GM12878 (cell line): Measurements from ENCODE around the gene DYRK1B. TPM values are rescaled to one million over a fixed set of nuclear protein-coding genes. Genes with fewer than 3 reads are reported as not detected.

Experiments used
- ATAC-seq: fragments of 200-7000 bp; cut with Tn5 transposase; 3 replicates; pipeline ENCODE4 v1.9.1; 2020; ENCODE audit warnings: mild to moderate bottlenecking, moderate library complexity
- BruUV-seq: library from RNA; stranded (reverse); fragments of 400-500 nt; replicated peaks from 2 replicates; lab custom pipeline; 2021; lab: Mats Ljungman, UMichigan
- CTCF ChIA-PET: fragments of 300-600 bp; sonication (Branson Sonifier 250); formaldehyde crosslinking; extraction: SDS; loops from one replicate; lab custom pipeline; 2021; ENCODE audit warnings: inconsistent platforms; lab: Yijun Ruan, JAX
- POLR2A ChIA-PET: fragments of 350-600 bp; formaldehyde crosslinking; extraction: SDS; loops from one replicate; lab custom pipeline; 2021; ENCODE audit warnings: inconsistent platforms; lab: Charles Lee
- RAD21 ChIA-PET: fragments of 300-600 bp; sonication (Branson Sonifier 250); formaldehyde crosslinking; loops from one replicate; lab custom pipeline; 2023; ENCODE audit warnings: antibody characterized with exemption; ENCODE audit not compliant: unreplicated experiment; lab: Charles Lee
- SMC1A ChIA-PET: fragments of 300-600 bp; sonication (Branson Sonifier 250); formaldehyde crosslinking; loops from one replicate; lab custom pipeline; 2023; ENCODE audit not compliant: unreplicated experiment, uncharacterized antibody; lab: Charles Lee
- DNase-seq: peaks from one replicate; pipeline ENCODE4 v3.0.0-alpha.2; 2011; ENCODE audit warnings: low read depth, low spot score
- FAIRE-seq: peaks from 3 replicates; lab custom pipeline; 2011; peaks lifted over from hg19 to GRCh38; lab: Jason Lieb, UNC
- H2AFZ ChIP-seq: 2 replicates; pipeline ENCODE4 v1.6.0; 2011; ENCODE audit warnings: low read depth, low read length, control low read depth; ENCODE audit not compliant: control insufficient read depth
- H3K27ac ChIP-seq: 2 replicates; pipeline ENCODE4 v1.5.1; 2011; ENCODE audit warnings: control low read depth; ENCODE audit not compliant: control insufficient read depth, insufficient read depth
- H3K27me3 ChIP-seq, 2 experiments: replicated peaks in 1 of 2; 2 replicates each; pipeline versions ENCODE4 v1.6.0 to v1.6.1; 2011; ENCODE audit warnings: low read length in 1 of 2; ENCODE audit not compliant: control insufficient read depth in 2 of 2, insufficient read depth in 2 of 2
- H3K36me3 ChIP-seq, 2 experiments: 2 replicates each; pipeline ENCODE4 v1.5.1; 2011; ENCODE audit warnings: low read length in 1 of 2; ENCODE audit not compliant: control insufficient read depth in 2 of 2, insufficient read depth in 2 of 2
- H3K4me1 ChIP-seq: 2 replicates; pipeline ENCODE4 v1.6.1; 2011; ENCODE audit warnings: mild to moderate bottlenecking, low read length, moderate library complexity, mixed read lengths; ENCODE audit not compliant: control insufficient read depth, insufficient read depth
- H3K4me2 ChIP-seq: 2 replicates; pipeline ENCODE4 v1.6.0; 2011; ENCODE audit warnings: control low read depth; ENCODE audit not compliant: control insufficient read depth, insufficient read depth
- H3K4me3 ChIP-seq: fragments of 200-600 bp; sonication (generic); 2 replicates; pipeline ENCODE4 v1.5.1; 2016
- H3K79me2 ChIP-seq: 2 replicates; pipeline ENCODE4 v1.6.0; 2011; ENCODE audit warnings: low read length; ENCODE audit not compliant: control insufficient read depth, insufficient read depth
- H3K9ac ChIP-seq: 2 replicates; pipeline ENCODE4 v1.8.0; 2011; ENCODE audit warnings: low read length, control low read depth, mixed read lengths; ENCODE audit not compliant: control insufficient read depth, insufficient read depth
- H3K9me3 ChIP-seq: replicated peaks from 3 replicates; pipeline ENCODE4 v1.5.1; 2011; ENCODE audit warnings: mild to moderate bottlenecking, low read length; ENCODE audit not compliant: control insufficient read depth, insufficient read depth
- H4K20me1 ChIP-seq: 2 replicates; pipeline ENCODE4 v1.6.0; 2011; ENCODE audit not compliant: control insufficient read depth, insufficient read depth
- NKRF ChIP-seq: fragments of 450-650 bp; conservative IDR thresholded peaks from 2 replicates; pipeline ENCODE4 v1.6.1; 2017; ENCODE audit warnings: mild to moderate bottlenecking, moderate library complexity
- RELB ChIP-seq: fragments of 450-650 bp; IDR thresholded peaks from 2 replicates; pipeline ENCODE4 v1.6.1; 2017; ENCODE audit warnings: low read depth, mild to moderate bottlenecking, moderate library complexity
- TCF12 ChIP-seq: IDR thresholded peaks from 2 replicates; pipeline ENCODE4 v1.6.1; 2011; ENCODE audit warnings: low read depth, mild to moderate bottlenecking, low read length
- ZNF217 ChIP-seq: fragments of 450-650 bp; IDR thresholded peaks from 2 replicates; pipeline ENCODE4 v1.6.1; 2017; ENCODE audit warnings: antibody characterized with exemption, mild to moderate bottlenecking
- WGBS: methylation state at CpG from one replicate; pipeline ENCODE4 v1.1.6; 2016; ENCODE audit warnings: low lambda C conversion rate; ENCODE audit not compliant: insufficient replicate concordance, insufficient coverage; ENCODE audit errors: missing lambda C conversion rate; 5-methylcytosine and 5-hydroxymethylcytosine counted together
- in situ Hi-C: fragments of 300-500 bp; cut with MboI; formaldehyde crosslinking; loops from 9 replicates; pipeline ENCODE4 v1.14.3; 2018; ENCODE audit warnings: mixed read lengths
- intact Hi-C: fragments of 100-400 bp; cut with micrococcal nuclease; formaldehyde crosslinking; loops from one replicate; pipeline ENCODE4 v1.14.2; 2022; ENCODE audit not compliant: unreplicated experiment
- polyA plus RNA-seq, 11 experiments: library from polyadenylated mRNA; depleted of rRNA in 4 of 11; unstranded in 6 of 11; stranded (reverse) in 5 of 11; fragments of >200 nt; fragmentation: Nextera tagmentation in 4 of 11; fragmentation: Illumina TruSeq in 1 of 11; extraction: Ambion mirVana in 4 of 11; extraction: Trizol in 1 of 11; gene quantifications; 1 replicate in 1 of 11; 2 replicates in 10 of 11; pipeline versions ENCODE4 v1.2.1 to v1.2.3, GENCODE V29; 2011 to 2016; ENCODE audit warnings: inconsistent platforms in 2 of 11, missing spikeins in 2 of 11, low read depth in 1 of 11
- total RNA-seq, 4 experiments: library from RNA; depleted of rRNA in 3 of 4; stranded (reverse); fragments of >200 nt in 3 of 4; fragmentation: Illumina TruSeq in 1 of 4; extraction: Trizol in 1 of 4; gene quantifications; 2 replicates each; pipeline versions ENCODE4 v1.2.1 to v1.2.3, GENCODE V29; 2013 to 2021
- TF ChIP-seq, protein P1 (sequence below): IDR thresholded peaks from 2 replicates; pipeline ENCODE4 v1.6.1; 2012; ENCODE audit warnings: low read depth, low read length, improper control_type of control experiment

The DYRK1B gene
- total and polyA plus RNA-seq, 10 of the 15 experiments (the other 5 are each of a cell fraction or from before 2014, with no cell fraction given): 0.07 to 10.2 (median 3.4) TPM; not detected in 1

GRCh38 chr19:39827216-39827615 lies 6.7 kb downstream of the DYRK1B start (continued):
- TF ChIP-seq NKRF: no peak

GRCh38 chr19:39826311-39826945 lies 7.5 kb downstream of the DYRK1B start:
- no peak for ATAC-seq
- POLR2A ChIA-PET: no interaction called here
- WGBS: 98% methylated on average over 23 of the region's 35 CpGs
- H3K36me3 ChIP-seq: peaks cover 16 to 19% of the 10 kb centered on the region in 2 experiments
- no peaks in the 10 kb centered on the region for H4K20me1 ChIP-seq
- H3K27me3 ChIP-seq: no peaks in the 10 kb centered on the region
- H3K27ac ChIP-seq: no peak overlapping the region
- no peak for TF ChIP-seq RELB
- TF ChIP-seq, protein P1, sequence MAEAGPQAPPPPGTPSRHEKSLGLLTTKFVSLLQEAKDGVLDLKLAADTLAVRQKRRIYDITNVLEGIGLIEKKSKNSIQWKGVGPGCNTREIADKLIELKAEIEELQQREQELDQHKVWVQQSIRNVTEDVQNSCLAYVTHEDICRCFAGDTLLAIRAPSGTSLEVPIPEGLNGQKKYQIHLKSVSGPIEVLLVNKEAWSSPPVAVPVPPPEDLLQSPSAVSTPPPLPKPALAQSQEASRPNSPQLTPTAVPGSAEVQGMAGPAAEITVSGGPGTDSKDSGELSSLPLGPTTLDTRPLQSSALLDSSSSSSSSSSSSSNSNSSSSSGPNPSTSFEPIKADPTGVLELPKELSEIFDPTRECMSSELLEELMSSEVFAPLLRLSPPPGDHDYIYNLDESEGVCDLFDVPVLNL: no peak
- TF ChIP-seq ZNF217: no peak
- TF ChIP-seq TCF12: no peak
- TF ChIP-seq, all 136 proteins: peak for 0
- intact Hi-C loops: no loop called here
- H3K79me2 ChIP-seq: peaks cover 6% of the 10 kb centered on the region
- no peaks in the 10 kb centered on the region for H3K9me3 ChIP-seq
- H3K9ac ChIP-seq: no peak overlapping the region
- no peak overlapping the region for H3K4me3 ChIP-seq
- FAIRE-seq (no peak), DNase-seq (no peak)
- ChIA-PET SMC1A (no interaction called here), CTCF (interaction anchor here (4.1 kb wide), 1 partner anchor 17 kb away, joined by 19 read pairs; no protein-coding TSS in a partner anchor), RAD21 (no interaction called here)
- in situ Hi-C loops: no loop called here
- no peak overlapping the region for H2AFZ ChIP-seq
- no peak overlapping the region for H3K4me2 ChIP-seq
- H3K4me1 ChIP-seq: peaks cover 14% of the 10 kb centered on the region
- BruUV-seq: no TSS peak
